ENCODE measurements around the gene ELP6.

GRCh38 chr3:47541583-47542108 is 28.1 kb upstream of the ELP6 start:
- no peak for TF ChIP-seq POLR2AphosphoS5 (IDR thresholded peaks at IDR 0.05)
- no peak for TF ChIP-seq SMC3 (conservative IDR thresholded peaks at IDR 0.05; ENCODE audit: poor library complexity)
- no peak for TF ChIP-seq CTCF (IDR thresholded peaks at IDR 0.05; ENCODE audit: poor library complexity, severe bottlenecking)
- no peak for TF ChIP-seq REST (IDR thresholded peaks at IDR 0.05; ENCODE audit: borderline replicate concordance)
- no peak for TF ChIP-seq EZH2 (IDR thresholded peaks at IDR 0.05; ENCODE audit: borderline replicate concordance, insufficient read depth, low read length, poor library complexity, severe bottlenecking)
- TF ChIP-seq EP300 (conservative IDR thresholded peaks at IDR 0.05; ENCODE audit: poor library complexity, severe bottlenecking): no peak
